ENCODE data around the gene ATXN3L.

- TF ChIP-seq POLR2AphosphoS5 (IDR thresholded peaks at IDR 0.05; ENCODE audit: low read depth, low read length) = no peak
- TF ChIP-seq TEAD4 (IDR thresholded peaks at IDR 0.05; ENCODE audit: borderline replicate concordance, insufficient read depth) = no peak
- TF ChIP-seq, protein P1, sequence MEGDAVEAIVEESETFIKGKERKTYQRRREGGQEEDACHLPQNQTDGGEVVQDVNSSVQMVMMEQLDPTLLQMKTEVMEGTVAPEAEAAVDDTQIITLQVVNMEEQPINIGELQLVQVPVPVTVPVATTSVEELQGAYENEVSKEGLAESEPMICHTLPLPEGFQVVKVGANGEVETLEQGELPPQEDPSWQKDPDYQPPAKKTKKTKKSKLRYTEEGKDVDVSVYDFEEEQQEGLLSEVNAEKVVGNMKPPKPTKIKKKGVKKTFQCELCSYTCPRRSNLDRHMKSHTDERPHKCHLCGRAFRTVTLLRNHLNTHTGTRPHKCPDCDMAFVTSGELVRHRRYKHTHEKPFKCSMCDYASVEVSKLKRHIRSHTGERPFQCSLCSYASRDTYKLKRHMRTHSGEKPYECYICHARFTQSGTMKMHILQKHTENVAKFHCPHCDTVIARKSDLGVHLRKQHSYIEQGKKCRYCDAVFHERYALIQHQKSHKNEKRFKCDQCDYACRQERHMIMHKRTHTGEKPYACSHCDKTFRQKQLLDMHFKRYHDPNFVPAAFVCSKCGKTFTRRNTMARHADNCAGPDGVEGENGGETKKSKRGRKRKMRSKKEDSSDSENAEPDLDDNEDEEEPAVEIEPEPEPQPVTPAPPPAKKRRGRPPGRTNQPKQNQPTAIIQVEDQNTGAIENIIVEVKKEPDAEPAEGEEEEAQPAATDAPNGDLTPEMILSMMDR (IDR thresholded peaks at IDR 0.05) = no peak
- TF ChIP-seq YY1 (IDR thresholded peaks at IDR 0.05; ENCODE audit: low read depth) = no peak
These were observed 12.8 kb downstream of the ATXN3L start for GRCh38 chrX:13307041-13307440.

All from SK-N-SH (cell line).